ENCODE results near the gene KCNAB1.
"Not testable (repeated sequence)": the region's sequence is repeated elsewhere in the genome, so short reads cannot be mapped to it uniquely, and the experiment has no call there.

KCNAB1 gene

DNA sequence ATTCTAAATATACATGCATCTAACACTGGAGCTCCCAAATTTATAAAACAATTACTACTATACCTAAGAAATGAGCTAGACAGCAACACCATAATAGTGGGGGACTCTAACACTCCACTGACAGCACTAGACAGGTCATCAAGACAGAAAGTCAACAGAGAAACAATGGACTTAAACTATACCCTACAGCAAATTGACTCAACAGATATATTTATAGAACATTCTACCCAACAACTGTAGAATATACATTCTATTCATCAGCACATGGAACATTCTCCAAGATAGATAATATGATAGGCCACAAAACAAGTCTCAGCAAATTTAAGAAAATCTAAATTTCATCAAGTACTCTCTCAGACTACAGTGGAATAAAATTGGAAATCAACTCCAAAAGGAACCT lies 102.0 kb downstream of the KCNAB1 start:
- not testable (repeated sequence) for DNase-seq (ENCODE audit: low read depth)

DNA sequence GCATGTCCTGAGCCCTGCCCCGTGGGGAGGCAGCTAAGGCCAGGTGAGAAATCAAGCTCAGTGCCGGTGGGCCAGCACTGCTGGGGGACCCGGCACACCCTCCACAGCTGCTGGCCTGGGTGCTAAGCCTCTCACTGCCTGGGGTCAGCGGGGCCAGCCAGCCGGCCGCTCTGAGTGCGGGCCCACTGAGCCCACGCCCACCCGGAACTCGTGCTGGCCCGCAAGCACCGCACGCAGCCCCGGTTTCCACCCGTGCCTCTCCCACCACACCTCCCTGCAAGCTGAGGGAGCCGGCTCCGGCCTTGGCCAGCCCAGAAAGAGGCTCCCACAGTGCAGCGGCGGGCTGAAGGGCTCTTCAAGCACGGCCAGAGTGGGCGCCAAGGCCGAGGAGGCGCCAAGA lies 103.7 kb downstream of the KCNAB1 start:
- not testable (repeated sequence) for DNase-seq (ENCODE audit: low read depth)

DNA sequence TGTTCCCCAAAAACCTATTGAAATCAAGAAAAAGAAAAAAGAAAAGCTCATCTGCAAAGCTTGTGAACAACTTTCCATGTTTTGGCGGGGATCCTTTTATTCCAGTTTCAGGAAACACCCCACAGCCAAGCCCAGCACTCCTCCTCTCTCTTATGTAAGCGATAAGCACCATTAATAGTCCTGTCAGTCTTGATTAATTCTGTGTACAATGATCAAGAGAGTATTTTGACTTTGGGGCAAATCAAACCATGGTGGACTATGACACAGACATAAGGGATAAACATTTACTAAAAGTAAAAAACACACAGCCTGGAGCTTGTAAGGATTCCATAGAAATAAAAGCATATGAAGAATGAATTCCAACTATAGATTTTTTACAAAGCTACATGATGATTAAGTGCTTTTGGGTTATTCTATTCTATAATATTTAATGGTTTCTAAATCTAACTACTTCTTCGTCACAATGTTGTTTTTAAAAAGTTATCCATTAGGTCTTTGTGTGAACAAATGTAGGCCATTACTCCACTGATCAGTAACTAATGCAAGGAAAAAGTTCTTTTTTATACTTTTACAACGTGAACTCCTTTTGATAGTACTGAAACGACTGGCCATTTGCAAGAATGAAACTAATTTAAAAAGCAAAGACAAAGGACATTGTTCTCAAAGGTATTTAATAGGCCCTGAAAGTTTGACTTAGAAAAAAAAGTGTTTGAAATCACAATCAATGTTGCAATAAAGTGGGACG lies 106.5 kb downstream of the KCNAB1 start:
- no peak for DNase-seq (ENCODE audit: low read depth)

GRCh38 chr3:156227704-156228103 lies 107.3 kb downstream of the KCNAB1 start:
- DNase-seq (ENCODE audit: low read depth), result no peak

- DNase-seq (ENCODE audit: low read depth), result no peak
Measured at GRCh38 chr3:156230278-156230900, 110.0 kb downstream of the KCNAB1 start.

- DNase-seq (ENCODE audit: low read depth), result not testable (repeated sequence)
Measured at GRCh38 chr3:156231221-156231620, 110.8 kb downstream of the KCNAB1 start.

DNA sequence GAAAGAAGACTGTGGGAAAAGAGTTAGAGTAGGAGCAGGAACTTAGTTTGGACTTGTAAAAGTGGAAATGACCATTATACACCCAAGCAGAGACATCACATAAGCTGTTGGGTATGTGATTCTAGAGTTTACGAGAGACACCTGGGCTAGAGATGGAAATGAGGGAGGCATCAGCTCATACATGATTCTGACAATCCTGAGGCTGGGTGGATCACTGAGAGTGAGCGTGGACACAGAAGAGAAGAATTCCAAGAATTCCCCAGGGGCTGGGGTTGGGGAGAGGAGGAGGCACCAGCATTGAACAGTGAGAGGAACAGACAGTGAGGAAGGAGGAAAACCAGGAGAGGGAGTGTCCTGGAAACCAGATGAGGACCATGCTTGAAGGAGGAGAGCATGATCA lies 113.5 kb downstream of the KCNAB1 start:
- DNase-seq (ENCODE audit: low read depth), result no peak

DNA sequence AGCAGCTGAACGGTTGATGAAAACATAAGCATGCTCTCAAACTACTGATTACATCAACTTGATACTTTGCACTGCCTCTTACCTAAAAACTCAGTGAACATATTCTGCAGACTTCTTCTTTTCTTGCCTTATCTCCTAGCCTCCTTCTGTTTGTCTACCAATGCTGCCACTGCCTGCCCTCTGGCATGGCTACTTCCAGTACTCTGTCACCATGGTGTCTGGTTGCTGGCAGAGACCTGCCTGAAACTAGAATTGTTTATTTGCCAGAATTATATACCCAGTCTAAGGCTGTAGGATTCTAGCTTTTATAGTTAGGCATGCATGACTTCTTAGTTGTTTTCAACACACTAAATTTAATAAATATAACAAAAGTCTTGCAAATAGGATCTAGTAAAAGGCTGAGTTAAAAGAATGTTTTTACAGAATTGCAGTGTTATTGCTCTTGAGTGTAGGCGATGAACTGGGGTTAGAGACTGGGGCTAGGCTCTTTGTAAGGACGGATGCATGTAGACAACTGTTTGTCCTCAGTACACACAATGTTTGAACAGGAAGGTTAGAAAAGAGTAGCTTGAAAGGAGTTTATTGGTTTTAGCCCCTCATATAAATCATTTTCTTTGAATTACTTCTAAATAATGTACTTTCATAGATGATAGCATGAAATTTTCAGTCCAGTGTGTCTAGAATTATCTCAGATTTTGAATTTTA lies 116.3 kb downstream of the KCNAB1 start:
- DNase-seq (ENCODE audit: low read depth), result no peak

DNA sequence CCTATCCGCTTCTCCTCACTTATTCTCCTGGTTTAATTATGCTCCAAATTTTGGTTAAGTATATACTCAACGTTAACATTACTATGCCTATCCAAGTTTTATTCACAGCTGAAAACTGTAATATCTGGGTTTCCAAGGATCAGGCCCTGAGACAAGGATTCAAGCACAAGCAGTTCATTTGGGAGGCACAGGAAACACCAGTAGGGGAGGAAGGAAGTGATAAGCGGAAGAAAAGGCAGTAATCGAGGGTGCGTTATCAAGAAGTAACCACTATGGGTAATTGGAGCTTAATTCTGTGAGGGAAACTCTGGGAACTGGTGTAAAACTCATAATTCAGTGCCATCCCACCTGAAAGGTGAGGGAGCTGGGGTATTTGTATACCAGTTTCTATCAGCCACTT lies 120.3 kb downstream of the KCNAB1 start:
- no peak for DNase-seq (ENCODE audit: low read depth)

DNA sequence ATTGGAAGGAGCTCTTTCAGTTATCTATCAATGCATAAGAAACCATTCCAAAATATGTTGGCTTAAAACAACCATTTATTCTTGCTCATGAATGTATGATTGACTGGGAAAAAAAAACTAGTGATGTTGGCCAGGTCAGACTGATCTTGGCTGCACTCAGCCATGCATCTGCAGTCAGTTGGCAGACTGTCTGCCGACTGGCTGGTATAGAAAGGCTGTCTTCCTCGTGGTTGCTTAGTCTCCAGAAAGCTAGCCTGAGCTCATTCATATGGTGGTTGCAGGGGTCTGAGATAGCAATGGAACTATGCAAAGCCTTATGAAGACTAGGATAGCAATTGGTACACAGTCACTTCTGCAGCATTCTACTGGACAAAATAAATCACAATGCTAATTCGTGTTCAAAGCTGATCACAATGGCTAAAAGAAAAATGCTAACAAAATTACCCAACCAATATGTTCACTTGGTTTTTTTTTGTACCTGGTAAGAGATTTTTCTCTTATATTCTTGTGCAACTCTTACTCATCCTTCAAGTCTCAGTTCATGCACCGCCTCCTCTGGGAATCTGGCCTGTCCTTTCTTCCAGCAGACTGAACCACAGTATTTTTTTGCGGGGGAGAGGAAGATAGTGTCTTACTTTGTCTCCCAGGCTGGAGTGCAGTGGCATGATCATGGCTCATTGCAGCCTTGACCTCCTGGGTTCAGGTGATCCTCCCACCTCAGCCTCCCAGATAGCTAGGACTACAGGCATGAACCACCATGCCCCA lies 126.8 kb downstream of the KCNAB1 start:
- DNase-seq (ENCODE audit: low read depth), result no peak

- DNase-seq (ENCODE audit: low read depth), result no peak
Measured at GRCh38 chr3:156250550-156250949, 130.2 kb downstream of the KCNAB1 start.

GRCh38 chr3:156251424-156251823 lies 131.0 kb downstream of the KCNAB1 start:
- no peak for DNase-seq (ENCODE audit: low read depth)

- no peak for DNase-seq (ENCODE audit: low read depth)
Measured at GRCh38 chr3:156252656-156253055, 132.3 kb downstream of the KCNAB1 start.

GRCh38 chr3:156253150-156253549 lies 132.8 kb downstream of the KCNAB1 start:
- DNase-seq (ENCODE audit: low read depth), result no peak

- DNase-seq (ENCODE audit: low read depth), result no peak
Measured at GRCh38 chr3:156256256-156256655, 135.9 kb downstream of the KCNAB1 start.

DNA sequence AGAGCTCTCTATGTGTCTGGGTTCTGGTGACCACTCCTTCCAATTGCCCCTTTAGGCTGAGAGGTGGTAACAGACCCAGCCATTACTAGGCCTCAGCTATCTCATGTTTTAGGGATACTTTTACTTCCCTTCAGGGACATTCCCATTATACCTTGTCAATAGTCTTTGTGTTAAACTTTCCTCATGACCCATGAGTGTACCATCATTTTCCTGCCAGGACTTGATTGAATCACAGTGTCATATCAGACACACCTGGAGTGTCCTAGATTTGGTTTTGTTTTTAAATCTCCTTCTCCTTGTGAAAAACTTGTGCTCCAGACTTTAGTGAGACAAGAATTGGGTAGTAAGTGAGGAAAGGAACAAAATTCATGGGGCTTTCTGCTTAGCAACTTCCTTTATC lies 136.6 kb downstream of the KCNAB1 start:
- DNase-seq (ENCODE audit: low read depth), result no peak

DNA sequence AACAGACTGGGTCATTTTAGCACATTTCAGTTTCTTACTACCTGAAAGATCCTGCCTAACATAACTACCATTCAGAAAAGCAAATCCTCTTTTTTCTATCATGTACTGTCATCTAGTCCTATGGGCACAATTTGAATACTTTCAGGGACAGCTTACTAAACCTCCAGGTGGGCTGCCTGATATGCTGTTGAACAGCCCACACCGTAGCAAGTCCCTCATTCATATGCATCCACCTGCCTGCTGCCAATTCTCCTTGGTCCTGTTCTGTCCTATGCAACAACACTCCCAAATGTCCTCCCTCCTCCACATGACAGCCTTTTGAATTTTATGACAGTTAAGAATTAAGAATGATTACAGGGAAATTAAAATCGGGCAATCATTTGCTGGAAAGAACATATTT lies 137.9 kb downstream of the KCNAB1 start:
- no peak for DNase-seq (ENCODE audit: low read depth)

- no peak for DNase-seq (ENCODE audit: low read depth)
Measured at GRCh38 chr3:156259896-156260295, 139.5 kb downstream of the KCNAB1 start.

- DNase-seq (ENCODE audit: low read depth), result no peak
Measured at GRCh38 chr3:156260331-156260730, 140.0 kb downstream of the KCNAB1 start.

GRCh38 chr3:156264771-156265170 lies 144.4 kb downstream of the KCNAB1 start:
- no peak for DNase-seq (ENCODE audit: low read depth)

DNA sequence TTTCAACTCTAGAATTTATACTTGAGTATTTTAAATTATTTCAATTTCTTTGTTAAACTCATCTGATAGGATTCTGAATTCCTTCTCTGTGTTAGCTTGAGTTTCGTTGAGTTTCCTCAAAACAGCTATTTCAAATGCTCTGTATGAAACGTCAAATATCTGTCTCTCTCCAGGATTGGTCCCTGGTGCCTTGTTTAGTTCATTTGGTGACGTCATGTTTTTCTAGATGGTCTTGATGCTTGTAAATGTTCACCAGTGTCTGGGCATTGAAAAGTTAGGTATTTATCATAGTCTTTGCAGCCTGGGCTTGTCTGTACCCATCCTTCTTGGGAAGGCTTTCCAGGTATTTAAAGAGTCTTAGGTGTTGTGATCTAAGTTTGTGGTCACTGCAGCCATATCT lies 151.1 kb downstream of the KCNAB1 start:
- DNase-seq (ENCODE audit: low read depth), result no peak

DNA sequence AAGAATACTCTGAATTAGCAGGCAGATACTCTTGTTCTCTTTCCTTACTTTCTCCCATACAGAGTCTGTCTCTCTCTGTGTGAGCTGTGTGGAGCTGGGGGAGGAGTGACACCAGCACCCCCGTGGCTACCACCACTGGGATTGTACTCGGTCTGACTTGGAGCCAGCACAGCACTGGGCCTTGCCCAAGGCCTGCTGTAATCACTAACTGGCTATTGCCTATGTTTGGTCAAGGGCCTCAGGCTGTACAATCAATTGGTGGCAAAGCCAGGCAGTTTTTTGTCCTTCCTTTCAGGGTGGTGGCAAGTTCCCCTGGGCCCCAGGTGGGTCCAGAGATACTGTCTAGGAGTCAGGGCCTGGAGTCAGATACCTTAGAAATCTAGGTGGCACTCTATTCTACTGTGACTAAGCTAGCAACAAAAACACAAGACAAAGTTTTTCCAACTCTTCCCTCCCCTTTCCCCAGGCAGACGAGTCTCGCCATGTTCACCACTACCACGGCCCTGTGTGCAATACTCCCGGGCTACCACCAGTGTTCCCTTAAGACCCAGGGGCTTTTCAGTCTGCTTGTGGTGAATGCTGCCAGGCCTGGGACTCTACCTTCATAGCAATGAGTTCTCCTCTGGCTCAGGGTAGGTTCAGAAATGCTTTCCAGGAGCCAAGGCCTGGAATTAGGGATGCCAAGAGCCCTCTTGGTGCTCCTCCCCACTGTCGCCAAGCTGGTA lies 151.8 kb downstream of the KCNAB1 start:
- DNase-seq (ENCODE audit: low read depth), result no peak
